CD4-positive, alpha-beta T cell treated with Interleukin-10 for 1 hour (primary cell): Measurements from ENCODE around the gene CARD14.
"Not testable (repeated sequence)": the region's sequence is repeated elsewhere in the genome, so short reads cannot be mapped to it uniquely, and the experiment has no call there.

Experiments used
- DNase-seq: peaks from one replicate; pipeline ENCODE4 v3.0.0-alpha.2; 2020

Gene CARD14

DNA sequence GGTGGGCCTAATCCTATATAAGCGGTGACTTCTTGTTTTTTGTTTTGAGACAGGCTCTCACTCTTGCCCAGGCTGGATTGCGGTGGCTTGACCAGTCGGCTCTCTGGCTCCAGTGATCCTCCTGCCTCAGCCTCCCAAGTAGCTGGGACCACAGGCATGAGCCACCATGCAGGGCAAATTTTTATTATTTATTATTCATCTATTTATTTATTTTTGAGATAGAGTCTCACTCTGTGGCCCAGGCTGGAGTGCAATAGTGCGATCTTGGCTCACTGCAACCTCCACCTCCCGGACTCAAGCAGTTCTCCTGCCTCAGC, 86.2 kb downstream of the CARD14 start:
- DNase-seq, result no peak

DNA sequence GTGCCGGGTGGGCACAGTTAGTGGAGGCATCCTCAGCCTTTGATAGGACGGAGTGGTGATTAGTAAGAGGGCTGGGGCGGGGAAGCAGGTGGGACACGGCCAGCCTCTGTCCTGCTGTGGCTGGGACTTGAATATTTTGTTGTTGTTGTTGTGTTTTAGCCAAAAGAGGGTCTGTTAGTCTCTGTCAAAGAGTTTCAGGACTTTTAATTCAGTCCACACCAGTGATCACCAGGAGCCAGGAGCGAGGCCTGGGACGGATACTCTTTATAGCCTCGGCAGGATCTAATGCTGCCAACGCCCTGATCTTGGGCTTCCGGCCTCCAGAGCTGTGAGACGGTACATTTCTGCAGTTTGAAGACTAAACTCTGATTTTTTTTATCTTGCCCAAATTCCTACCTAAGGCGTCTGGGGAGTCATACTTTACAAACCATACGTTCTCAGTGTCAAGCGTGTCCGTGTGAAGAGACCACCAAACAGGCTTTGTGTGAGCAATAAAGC, 87.9 kb downstream of the CARD14 start:
- no peak for DNase-seq

DNA sequence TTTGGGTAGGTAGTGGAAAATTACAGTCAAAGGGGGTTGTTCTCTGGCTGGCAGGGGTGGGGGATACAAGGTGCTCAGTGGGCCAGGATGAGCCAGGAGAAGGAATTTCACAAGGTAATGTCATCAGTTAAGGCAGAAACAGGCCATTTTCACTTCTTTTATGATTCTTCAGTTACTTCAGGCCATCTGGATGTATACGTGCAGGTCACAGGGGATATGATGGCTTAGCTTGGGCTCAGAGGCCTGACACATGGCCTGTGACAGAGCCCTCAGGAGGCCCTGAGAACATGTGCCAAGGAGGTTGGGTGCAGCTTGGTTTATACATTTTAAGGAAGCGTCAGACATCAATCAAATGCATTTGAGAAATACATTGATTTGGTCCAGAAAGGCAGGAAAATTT, 88.5 kb downstream of the CARD14 start:
- DNase-seq, result not testable (repeated sequence)
